ENCODE data around the gene FLT4.

GRCh38 chr5:180646963-180647305, 2.5 kb downstream of the FLT4 start:
- no peak for TF ChIP-seq CTCF (IDR thresholded peaks at IDR 0.05; ENCODE audit: low read depth, low read length, poor library complexity, severe bottlenecking)
- TF ChIP-seq EZH2phosphoT487 (IDR thresholded peaks at IDR 0.05; ENCODE audit: borderline replicate concordance, low read length) = no peak

Data from DOHH2 (cell line).